Suprapubic skin (tissue), 4 donors: Measurements from ENCODE around the gene RRAD. TPM values are rescaled to one million over a fixed set of nuclear protein-coding genes. Genes with fewer than 3 reads are reported as not detected.

ENCODE experiments used
- DNase-seq, 2 donors: peaks; one replicate each; pipeline ENCODE4 v3.0.0-alpha.2; 2019; ENCODE audit warnings: low spot score in 2 of 2
- H3K27ac ChIP-seq: fragments of 200-600 bp; sonication (generic); one replicate; pipeline ENCODE4 v1.5.1; 2019
- H3K27me3 ChIP-seq: fragments of 200-600 bp; sonication (generic); one replicate; pipeline ENCODE4 v1.5.1; 2019
- H3K36me3 ChIP-seq: fragments of 200-600 bp; sonication (generic); one replicate; pipeline ENCODE4 v1.5.1; 2019
- H3K4me1 ChIP-seq: fragments of 200-600 bp; sonication (generic); one replicate; pipeline ENCODE4 v1.5.1; 2019
- H3K4me3 ChIP-seq: fragments of 200-600 bp; sonication (generic); one replicate; pipeline ENCODE4 v1.5.1; 2019; ENCODE audit warnings: mild to moderate bottlenecking
- H3K9me3 ChIP-seq: fragments of 200-600 bp; sonication (generic); one replicate; pipeline ENCODE4 v1.5.1; 2019
- CTCF ChIP-seq, 2 donors: fragments of 200-600 bp in 1 of 2; fragments of 450-650 bp in 1 of 2; sonication (generic) in 1 of 2; IDR thresholded peaks; one replicate each; pipeline ENCODE4 v1.5.1; 2016 to 2019; ENCODE audit warnings: antibody characterized with exemption in 2 of 2, mild to moderate bottlenecking in 1 of 2, moderate library complexity in 1 of 2
- EP300 ChIP-seq: sonication (generic); formaldehyde crosslinking; IDR thresholded peaks from one replicate; pipeline ENCODE4 v1.6.1; 2017; ENCODE audit warnings: antibody characterized with exemption
- POLR2A ChIP-seq, 2 donors: fragments of 450-650 bp; IDR thresholded peaks; one replicate each; pipeline ENCODE4 v1.6.1; 2017; ENCODE audit warnings: antibody characterized with exemption in 2 of 2, mild to moderate bottlenecking in 2 of 2, moderate library complexity in 2 of 2
- POLR2AphosphoS5 ChIP-seq, 3 donors: sonication (generic); formaldehyde crosslinking; IDR thresholded peaks; one replicate each; pipeline ENCODE4 v1.6.1; 2017; ENCODE audit warnings: antibody characterized with exemption in 3 of 3
- WGBS: methylation state at CpG from one replicate; pipeline ENCODE4 v1.1.5; 2018; 5-methylcytosine and 5-hydroxymethylcytosine counted together
- total RNA-seq, 4 donors: library from RNA; depleted of rRNA; stranded (reverse); fragments of >200 nt; gene quantifications; one replicate each; pipeline ENCODE4 v1.1.0, GENCODE V29; 2016

The RRAD gene
- total RNA-seq, 4 donors from 2014 or later, result 1.5 to 12.1 (median 4.6) TPM

GRCh38 chr16:66894055-66894454 is 31.3 kb downstream of the RRAD start:
- H3K4me1 ChIP-seq, result peaks cover 2% of the 10 kb centered on the region
- H3K9me3 ChIP-seq, result no peaks in the 10 kb centered on the region
- no peak overlapping the region for H3K27ac ChIP-seq
- no peak for DNase-seq
- 88% methylated on average over 2 of the region's 2 CpGs for WGBS
- no peaks in the 10 kb centered on the region for H3K36me3 ChIP-seq
- H3K4me3 ChIP-seq, result no peak overlapping the region
- TF ChIP-seq CTCF (IDR thresholded peaks at IDR 0.05) (no peak), EP300 (no peak), POLR2A (IDR thresholded peaks at IDR 0.05) (no peak), POLR2AphosphoS5 (IDR thresholded peaks at IDR 0.05) (no peak)
- no peaks in the 10 kb centered on the region for H3K27me3 ChIP-seq

- WGBS, result 85% methylated on average over 6 of the region's 6 CpGs
- DNase-seq, result no peak
- no peak overlapping the region for H3K4me3 ChIP-seq
- peaks cover 4% of the 10 kb centered on the region for H3K36me3 ChIP-seq
- no peak for TF ChIP-seq CTCF (IDR thresholded peaks at IDR 0.05)
- TF ChIP-seq POLR2AphosphoS5 (IDR thresholded peaks at IDR 0.05), result no peak
- TF ChIP-seq POLR2A (IDR thresholded peaks at IDR 0.05), result no peak
- no peak for TF ChIP-seq EP300
- H3K9me3 ChIP-seq, result no peaks in the 10 kb centered on the region
- no peak overlapping the region for H3K27ac ChIP-seq
- no peaks in the 10 kb centered on the region for H3K27me3 ChIP-seq
- peaks cover 2% of the 10 kb centered on the region for H3K4me1 ChIP-seq
Observed at GRCh38 chr16:66891797-66892196, 33.5 kb downstream of the RRAD start.

GRCh38 chr16:66891360-66891759 is 34.0 kb downstream of the RRAD start:
- Histone ChIP-seq H3K4me1 (peaks cover 2% of the 10 kb centered on the region), H3K4me3 (no peak overlapping the region), H3K27ac (no peak overlapping the region), H3K27me3 (no peaks in the 10 kb centered on the region), H3K36me3 (peaks cover 8% of the 10 kb centered on the region), H3K9me3 (no peaks in the 10 kb centered on the region)
- TF ChIP-seq POLR2A (IDR thresholded peaks at IDR 0.05), result no peak
- no peak for TF ChIP-seq EP300
- no peak for TF ChIP-seq POLR2AphosphoS5 (IDR thresholded peaks at IDR 0.05)
- TF ChIP-seq CTCF (IDR thresholded peaks at IDR 0.05), result no peak
- 90% methylated on average over 4 of the region's 4 CpGs for WGBS
- DNase-seq, result no peak

GRCh38 chr16:66890799-66891198 is 34.5 kb downstream of the RRAD start:
- 78% methylated on average over 2 of the region's 2 CpGs for WGBS
- Histone ChIP-seq H3K4me1 (peaks cover 2% of the 10 kb centered on the region), H3K36me3 (peaks cover 12% of the 10 kb centered on the region), H3K9me3 (no peaks in the 10 kb centered on the region), H3K27ac (no peak overlapping the region), H3K4me3 (no peak overlapping the region), H3K27me3 (no peaks in the 10 kb centered on the region)
- no peak for DNase-seq
- no peak for TF ChIP-seq EP300
- no peak for TF ChIP-seq POLR2A (IDR thresholded peaks at IDR 0.05)
- TF ChIP-seq CTCF (IDR thresholded peaks at IDR 0.05), result no peak
- no peak for TF ChIP-seq POLR2AphosphoS5 (IDR thresholded peaks at IDR 0.05)

GRCh38 chr16:66889622-66890021 is 35.7 kb downstream of the RRAD start:
- H3K27ac ChIP-seq, result no peak overlapping the region
- TF ChIP-seq POLR2A (IDR thresholded peaks at IDR 0.05) (no peak), EP300 (no peak), POLR2AphosphoS5 (IDR thresholded peaks at IDR 0.05) (no peak), CTCF (IDR thresholded peaks at IDR 0.05) (no peak)
- no peaks in the 10 kb centered on the region for H3K9me3 ChIP-seq
- WGBS, result 49% methylated on average over 4 of the region's 4 CpGs
- H3K27me3 ChIP-seq, result no peaks in the 10 kb centered on the region
- DNase-seq, result no peak
- H3K36me3 ChIP-seq, result peaks cover 24% of the 10 kb centered on the region
- no peaks in the 10 kb centered on the region for H3K4me1 ChIP-seq
- no peak overlapping the region for H3K4me3 ChIP-seq
